Activated effector memory CD4-positive, alpha-beta T cell treated with Interleukin-2 at 50 U/mL for 16 hours (primary cell): ENCODE measurements around the gene ZP3.
"Not testable (repeated sequence)": the region's sequence is repeated elsewhere in the genome, so short reads cannot be mapped to it uniquely, and the experiment has no call there.

Source experiments
- DNase-seq: peaks from one replicate; pipeline ENCODE4 v3.0.0-alpha.2; 2020

Gene ZP3

GRCh38 chr7:76487969-76488368 is 63.2 kb downstream of the ZP3 start:
- DNase-seq: not testable (repeated sequence)
